HG02610 (cell line): Measurements from ENCODE around the gene EPB41L4A.
A peak's percentile ranks its signal among the peaks of the same experiment; 100 is the strongest.

Experiments used
- ATAC-seq: cut with Tn5 transposase; IDR thresholded peaks from one replicate; pipeline ENCODE4 v1.9.1; 2021; ENCODE audit warnings: mild to moderate bottlenecking, moderate library complexity; ENCODE audit not compliant: unreplicated experiment

EPB41L4A gene

DNA sequence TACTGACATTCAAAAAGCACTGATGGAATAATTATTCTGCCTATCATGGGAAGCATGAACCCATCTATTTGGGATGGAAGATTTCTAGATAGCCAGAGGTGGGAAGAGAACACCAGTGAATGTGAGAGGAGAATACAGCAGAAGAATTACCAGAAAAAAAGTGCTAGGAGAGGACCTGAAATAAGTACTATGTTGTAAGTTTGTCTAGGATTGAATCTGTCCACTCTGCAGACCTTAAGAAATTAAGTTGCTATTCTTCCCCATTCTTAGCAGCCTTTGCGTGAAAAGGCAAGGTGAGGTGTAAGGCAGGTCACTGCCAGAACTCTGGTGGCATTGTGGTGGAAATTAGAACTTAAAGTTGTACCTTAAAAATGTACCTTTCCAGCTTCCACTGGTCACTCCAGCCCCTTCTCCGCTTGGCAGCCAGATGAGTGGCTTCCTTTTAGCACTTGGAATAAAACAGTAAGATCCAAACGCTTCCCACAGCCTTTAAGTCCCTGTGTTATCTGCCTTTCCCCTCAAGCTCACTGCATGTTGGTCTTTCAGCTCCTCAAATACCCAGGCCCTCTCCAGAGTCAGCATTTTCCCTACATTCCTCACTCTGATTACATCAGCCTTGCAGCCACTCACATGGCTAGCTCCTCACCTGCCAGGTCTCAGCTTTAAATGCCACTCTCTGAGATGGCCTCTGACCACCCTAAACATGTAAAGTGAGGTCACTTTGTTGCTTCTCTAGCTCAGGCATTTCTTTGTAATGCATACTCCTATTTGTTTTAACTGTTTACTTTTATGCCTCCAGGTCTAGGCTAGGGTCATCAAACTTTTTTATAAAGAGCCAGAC lies 253.0 kb downstream of the EPB41L4A start:
- ATAC-seq = no peak

DNA sequence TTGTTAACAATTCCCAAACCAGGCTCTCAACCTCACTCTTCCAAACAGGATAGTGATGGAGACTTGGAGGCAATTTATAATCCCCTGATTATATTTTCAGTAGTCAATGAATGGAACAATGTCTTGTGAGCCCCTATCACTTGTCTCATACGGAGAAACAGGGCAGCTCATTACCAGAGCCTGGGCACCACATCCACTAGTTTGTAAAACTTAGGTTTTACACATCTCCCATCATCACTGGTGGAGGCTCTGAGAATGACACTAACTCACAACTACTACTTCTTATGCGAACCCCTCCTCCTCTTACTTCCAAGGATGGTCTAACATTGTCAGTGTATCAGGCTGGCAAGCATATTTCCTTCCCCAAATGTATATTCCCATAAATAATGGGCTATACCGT lies 253.7 kb downstream of the EPB41L4A start:
- no peak for ATAC-seq

DNA sequence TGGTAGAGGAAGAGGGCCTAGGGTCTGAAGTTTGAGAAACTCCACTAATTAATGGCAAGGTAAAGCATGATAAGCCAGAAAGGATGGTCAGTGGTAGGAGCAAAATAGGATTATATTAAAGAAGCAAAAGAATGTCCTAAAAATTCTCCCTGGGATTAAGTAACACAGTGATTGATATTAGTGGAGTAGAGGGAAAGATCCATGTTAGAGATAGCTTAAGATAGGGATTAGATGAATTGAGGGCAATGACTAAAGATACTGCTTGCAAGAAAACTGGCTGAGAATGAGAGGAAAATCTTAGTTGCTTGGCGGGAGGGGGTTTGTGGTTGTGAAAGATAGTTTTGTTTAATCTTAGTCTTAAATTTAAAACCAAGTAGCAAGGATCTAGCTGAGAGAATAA lies 255.6 kb downstream of the EPB41L4A start:
- ATAC-seq = no peak

DNA sequence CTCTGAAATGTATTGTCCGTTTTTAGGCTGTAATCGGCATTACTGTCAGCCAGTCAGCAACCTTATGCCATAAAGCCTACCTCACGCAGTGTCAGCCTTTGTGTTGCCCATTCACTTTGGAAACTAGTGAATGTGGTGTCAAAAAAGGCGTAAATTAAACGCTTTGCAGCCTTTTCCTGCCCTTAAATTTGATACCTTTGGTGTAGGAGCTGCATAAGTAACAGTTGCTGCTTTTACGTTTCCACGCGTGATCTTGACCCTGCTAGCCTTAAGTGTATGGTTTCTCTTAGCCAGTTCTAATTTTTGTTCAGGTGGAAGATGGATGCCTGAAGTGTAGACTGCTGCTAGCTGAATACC lies 257.7 kb downstream of the EPB41L4A start:
- no peak for ATAC-seq

DNA sequence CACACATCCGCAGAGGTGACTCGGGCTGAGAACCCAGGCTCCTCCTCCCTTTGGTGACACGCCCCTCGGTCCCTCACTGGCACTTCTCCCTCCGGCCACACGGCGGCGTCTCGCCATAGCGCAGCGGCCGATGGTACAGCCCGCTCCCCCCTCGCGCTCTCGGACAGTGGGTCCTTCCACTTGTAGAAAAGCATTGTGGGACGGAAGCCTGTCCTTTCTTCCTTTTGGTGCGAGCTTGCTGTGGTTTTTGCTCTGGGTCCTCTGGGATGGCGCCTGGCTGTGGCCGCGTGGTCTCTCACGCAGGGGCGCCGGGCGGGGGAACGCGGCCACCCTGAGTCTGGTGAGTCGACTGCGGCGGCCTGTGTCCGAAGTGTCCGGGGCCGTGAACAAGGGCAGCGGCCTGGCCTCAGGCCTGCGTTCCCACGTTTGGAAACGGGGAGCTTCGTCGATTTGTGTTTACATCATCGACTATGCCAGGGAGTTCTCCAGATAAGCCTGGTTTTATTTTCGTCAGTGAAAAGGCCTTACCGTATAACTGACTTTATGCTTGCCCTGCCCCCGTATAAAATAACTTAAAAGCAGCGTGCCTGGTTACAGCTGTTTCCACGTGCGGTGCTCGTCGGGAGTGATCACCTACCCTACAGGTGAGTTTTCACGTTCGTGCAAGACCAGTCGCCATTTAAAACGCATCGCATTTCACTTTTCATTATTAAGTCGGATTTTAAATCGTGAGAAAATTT lies 258.3 kb downstream of the EPB41L4A start:
- peak; percentile 97 for ATAC-seq

DNA sequence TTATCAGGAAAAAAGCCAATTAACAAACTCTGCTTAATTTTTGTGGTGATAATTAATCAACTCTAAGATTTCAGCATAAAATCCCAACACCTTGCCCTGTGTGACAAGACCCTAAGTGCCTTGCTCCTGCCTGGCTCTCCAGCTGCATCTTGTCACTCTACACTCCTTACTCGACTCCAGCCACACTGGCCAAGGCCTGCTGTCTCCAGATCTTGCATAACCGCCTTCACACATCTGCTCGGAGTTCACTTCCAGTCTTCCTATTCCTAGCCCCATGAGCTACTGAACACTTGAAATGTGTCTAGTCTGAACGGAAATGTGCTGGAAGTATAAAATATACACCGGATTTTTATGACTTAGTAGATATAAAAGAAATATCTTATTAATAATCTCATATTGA lies 259.6 kb downstream of the EPB41L4A start:
- ATAC-seq = no peak

DNA sequence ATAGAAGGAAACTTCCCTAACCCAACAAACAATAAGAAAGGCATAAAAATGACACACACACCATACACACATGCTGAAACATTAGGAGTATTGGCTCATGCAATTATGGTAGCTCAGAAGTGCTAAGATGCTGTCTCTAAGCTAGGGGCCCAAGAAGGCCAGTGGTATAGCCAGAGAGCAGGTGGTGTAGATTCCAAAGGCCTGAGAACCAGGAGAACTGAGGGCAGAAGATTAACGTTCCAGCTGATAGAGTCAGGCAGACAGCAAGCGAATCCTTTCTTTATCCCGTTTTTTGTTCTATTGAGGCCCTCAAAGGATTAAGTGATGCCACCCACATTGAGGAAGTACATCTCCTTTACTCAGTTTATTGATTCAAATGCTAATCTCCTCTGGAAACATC lies 262.9 kb downstream of the EPB41L4A start:
- ATAC-seq = no peak

DNA sequence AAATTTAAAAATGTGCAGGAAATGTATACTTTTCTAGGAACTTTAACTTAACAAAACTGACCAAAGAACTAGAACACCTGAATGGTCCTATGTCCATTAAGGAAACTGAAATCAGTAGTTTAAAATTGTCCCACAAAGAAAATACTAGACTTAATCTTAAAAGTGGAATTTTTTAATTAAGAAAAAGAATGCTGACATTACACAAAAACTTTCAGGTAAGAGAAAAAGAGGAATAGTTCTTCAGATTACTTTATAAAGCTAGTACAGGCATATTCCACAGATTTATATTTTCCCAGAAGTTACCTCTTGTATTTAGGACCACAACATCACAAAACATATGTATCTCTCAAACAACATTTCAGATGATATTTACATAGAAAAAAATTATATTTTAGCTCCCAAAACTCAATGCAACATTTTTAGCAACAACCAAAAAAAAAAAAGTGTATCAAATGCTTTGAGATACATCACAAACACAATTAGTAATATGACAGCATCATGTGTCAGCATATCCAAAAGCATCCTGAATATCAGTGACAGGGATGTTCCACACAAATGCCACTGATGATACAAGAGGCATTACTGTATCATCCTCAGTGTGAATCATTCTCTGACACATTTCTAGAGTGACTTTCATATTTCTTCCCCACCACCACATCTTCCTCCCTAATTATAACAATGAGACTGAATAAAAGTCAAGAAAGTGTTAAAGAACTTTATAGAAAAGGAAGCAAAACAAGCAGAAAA lies 264.0 kb downstream of the EPB41L4A start:
- no peak for ATAC-seq

DNA sequence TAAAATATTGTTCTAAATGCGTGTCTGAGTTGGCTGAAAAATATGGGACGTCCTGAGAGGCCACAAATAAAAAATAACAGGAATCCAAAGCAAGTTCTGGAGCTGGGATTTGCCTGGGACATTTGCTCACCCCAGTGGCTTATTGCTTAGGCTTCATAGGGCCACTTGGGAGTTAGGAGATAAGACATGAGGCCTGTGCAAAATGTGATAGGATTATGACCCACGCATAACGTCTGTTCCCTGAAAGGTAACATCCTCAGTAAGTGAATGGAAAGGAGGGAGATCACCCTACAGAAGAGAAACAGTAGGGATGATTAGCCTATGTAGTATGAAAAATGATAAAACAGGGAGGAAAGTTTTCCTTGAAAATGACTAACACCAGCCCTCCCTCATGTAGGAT lies 269.4 kb downstream of the EPB41L4A start:
- no peak for ATAC-seq

DNA sequence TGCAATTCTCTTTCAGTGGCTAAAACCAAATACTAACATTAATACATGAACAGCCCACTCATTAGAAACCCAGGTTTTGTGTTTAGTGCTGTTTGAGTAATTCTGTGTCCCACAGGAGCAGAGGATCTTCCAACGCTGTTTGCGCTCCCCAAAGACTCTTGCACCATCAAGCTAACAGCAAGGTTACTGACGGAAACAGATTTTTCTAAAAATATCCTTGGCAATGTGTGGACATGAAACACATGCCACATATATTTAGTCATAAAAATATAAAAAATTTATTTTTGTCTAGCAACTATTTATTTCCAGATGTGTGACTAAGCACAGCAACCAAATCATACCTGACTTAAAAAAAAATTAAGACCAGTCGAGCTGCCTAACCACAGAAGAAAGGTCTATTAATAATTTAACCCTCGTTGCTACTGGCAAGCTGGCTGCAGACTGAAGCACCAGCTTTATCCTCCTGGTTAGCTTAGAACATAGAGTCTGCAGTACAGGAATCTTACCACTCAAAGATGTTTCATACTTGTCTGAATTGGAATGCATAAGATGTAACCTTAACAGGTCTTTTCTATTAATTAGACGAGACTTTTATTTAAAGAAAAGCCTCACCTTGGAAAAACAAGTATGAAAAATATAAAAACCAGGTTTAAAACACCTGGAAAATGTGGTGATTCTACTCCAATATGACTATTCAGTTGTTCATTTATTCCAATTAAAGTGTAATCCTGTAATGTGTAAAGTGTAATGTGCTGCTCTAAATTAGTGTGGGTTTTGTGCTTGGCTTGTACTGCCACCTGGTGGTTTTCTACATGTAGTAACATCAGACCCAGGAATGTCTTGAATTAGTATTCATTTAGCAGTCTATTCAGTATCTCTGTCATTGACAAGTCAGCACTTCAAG lies 272.5 kb downstream of the EPB41L4A start:
- ATAC-seq = peak; percentile 59

DNA sequence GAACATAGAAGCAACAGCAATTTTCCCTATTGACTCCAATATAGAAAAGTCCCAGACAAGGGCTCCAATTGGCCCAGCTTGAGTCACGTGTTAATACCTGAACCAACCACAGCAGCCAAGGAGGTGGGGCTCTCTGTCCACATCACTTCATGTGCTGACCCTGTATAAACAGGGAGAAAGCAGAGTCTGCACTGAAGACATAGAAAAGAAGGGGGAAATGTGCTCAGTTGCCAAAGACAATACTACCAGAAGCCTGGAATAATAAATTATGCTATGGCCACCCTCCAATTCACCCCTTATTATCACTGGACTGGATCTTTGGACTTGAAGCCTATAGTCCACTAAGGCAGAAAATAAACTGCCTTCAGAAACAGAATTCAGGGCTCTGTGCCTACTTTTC lies 275.4 kb downstream of the EPB41L4A start:
- ATAC-seq = no peak

DNA sequence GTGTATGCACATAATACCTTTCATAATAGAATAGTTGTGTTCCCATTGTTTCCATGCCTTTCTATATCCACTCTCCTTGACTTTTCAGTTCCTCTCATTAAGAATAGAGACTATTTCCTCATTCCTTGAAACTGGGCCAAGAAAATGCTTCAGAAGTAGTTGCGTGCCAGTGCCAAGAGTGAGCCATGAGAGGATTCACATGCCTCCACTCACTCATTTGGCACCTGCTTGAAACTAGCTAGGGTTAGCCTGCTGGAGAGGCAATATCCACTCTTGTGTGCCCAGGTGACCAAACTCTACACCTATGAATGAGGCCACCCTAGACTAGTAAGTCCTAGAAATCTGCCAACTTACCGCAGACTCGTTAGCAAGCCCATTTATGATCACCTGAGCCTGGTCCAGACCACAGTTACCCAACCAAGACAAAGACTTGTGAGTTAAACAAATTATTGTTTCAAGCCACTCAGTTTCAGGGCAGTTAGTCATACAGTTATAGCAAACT lies 276.3 kb downstream of the EPB41L4A start:
- peak; percentile 66 for ATAC-seq

DNA sequence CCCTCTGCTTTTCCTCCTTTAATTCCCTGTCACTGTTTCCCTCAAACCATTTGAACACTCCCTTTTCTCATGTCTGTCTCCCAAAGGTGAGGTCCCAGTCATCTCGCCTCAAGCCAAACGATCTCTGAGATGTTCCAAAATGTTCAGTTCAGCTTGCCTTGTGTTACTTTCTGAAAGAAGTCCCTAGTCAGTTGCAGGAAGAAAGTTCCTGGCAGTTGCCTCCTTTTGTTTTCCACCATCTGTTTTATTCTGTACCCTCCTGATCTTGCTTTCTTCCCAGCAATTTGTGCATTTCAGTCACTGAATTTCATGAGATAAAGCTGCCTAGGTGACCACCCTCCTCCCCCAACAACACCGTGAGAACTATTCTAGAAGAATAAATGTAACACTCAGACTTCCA lies 277.5 kb downstream of the EPB41L4A start:
- no peak for ATAC-seq

DNA sequence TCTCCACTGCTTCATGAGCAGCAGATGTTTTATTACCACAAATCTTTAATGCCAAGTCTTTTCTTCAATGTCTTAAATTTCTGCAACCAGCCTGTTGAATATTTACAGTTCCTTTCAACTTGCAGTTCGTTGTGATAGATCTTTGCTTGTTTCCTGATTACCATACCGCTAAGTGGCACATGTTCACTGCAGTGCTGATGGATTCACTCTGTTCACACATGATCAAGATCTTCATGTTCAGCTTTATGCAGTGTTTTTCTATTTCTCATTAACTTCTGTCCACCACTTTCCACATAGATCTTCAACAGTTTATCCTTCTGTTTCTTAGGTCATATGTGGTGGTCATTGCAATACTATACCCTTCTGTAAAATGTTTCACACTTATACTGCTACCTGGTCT lies 280.6 kb downstream of the EPB41L4A start:
- no peak for ATAC-seq

DNA sequence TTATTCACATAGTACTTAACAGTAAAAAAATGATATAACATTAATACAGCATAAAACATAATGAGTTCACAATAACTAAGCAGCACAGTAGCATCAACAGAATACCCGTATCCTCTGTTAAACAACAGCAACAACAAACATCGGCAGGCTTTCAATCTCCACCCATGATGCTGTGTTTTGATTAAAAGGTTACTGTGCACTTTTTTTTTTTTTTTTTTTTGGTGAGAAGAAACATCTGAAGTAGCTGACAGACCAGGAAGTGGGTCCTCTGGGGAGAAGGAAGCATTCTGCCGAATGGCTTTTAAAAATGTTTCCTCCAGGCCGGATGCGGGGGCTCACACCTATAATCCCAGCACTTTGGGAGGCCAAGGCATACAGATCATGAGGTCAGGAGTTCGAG lies 282.3 kb downstream of the EPB41L4A start:
- ATAC-seq = no peak

DNA sequence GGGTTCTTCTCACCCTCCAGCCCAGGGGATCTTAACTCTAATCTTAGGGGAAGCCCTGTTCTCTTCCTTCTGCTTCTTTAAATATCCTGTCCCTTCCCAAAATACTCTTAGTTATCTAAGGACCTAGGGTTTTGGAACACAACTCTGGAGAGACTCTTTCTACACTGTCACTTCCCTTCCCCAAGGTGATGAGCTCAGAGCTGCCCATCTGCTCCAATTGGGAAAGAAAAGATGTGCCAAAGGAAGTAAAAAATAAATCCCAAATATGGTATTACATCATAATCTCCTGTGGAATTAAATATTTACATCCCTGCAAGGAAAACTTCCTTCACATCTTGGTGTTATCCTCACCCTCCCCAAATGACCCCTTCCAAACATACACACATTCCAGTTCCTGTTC lies 291.2 kb downstream of the EPB41L4A start:
- ATAC-seq = no peak

DNA sequence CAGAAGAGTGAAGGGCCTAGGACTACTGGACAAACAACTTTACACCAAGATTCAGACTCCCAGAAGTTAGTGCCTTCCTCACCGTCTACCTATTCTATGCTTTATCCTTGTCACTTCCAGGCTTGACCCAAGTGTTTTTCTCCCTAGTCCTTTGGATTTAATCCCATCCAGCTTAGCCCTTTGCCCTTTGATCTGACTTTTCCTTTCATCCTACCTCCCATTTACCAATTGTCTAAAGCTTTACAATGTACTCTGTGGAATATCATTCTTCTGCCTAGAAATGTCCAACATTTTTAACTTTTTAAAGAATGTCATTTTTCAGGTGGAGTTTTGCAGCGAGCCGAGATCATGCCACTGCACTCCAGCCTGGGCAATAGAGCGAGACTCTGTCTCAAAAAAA lies 292.1 kb downstream of the EPB41L4A start:
- ATAC-seq = no peak

DNA sequence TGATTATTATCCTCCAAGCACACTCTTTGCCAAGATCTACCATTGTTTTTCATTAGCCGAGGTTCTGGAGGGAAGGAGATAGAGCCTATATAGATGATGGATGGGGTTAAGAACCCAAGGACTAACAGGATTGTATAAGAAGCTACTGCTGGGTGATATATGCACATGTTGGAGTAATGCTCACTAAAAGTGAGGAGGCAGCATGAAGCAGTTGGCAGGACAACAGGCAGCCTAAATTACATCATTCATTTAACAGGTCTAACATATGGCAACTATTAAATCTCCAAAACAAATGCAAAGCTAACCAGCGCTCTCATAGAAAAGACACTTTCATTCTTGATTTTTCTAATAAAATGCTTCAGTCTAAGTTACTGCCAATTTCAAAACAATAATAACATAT lies 293.2 kb downstream of the EPB41L4A start:
- ATAC-seq = no peak

DNA sequence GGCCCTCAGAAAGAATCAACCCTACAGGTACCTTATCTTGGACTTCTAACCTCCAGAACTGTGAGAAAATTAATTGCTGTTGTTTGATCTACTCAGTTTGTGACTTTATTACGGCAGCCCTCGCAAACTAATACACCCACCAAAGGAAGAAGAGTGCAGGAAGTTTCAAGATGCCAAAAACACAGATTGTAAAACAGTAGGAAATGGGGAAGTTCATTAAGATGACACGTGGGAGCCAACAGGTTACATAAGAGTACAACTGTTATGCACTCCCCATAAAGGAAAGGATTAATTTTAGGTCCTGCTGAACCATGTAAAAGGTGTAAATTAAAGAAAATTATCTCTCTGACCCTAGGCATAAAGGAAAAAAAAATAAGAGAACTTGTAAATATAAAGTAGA lies 294.3 kb downstream of the EPB41L4A start:
- ATAC-seq = no peak

DNA sequence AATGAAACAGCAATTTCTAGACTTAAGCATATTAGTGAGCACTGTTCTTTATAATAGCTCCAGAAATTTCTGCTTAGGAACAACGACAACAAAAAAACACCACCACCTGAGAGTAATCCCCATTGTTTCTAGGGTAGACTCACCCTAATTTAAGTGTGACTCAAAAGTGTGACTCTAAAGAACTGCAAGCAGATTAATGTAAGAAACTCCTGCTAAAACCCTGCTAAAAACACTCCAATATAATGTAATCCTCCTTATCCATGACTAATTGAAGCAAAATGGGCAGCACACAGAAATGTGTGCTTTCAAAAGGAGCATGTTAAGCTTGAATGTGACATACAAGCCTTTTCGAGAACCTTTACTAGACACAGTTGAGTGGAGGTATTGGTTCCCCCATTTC lies 296.0 kb downstream of the EPB41L4A start:
- ATAC-seq = no peak

DNA sequence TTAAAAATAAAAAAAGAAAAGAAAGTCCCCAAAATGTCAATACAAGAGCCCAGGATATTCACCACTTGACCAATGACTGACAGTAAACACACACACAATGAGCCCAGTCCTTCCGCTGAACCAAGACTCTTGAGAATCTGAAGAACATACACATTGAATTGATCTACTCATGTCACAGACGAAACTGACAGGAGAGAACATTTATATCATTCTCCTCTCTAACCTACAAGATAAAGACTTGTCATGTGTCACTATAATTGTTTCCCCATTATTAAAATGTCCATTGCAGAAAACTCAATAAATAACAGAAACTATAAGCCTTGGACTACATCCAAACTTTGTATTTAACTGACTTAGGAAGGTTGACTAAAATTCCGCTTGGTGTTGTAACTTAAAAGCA lies 296.7 kb downstream of the EPB41L4A start:
- no peak for ATAC-seq
